HuH-7.5 (cell line): ENCODE data around the gene PWP1.

Experiments used
- DNase-seq: peaks from one replicate; pipeline ENCODE4 v3.0.0; 2011; ENCODE audit warnings: low spot score

PWP1 gene

GRCh38 chr12:107735763-107736162 lies 50.2 kb downstream of the PWP1 start:
- no peak for DNase-seq

- no peak for DNase-seq
Measured at GRCh38 chr12:107736914-107737313, 51.3 kb downstream of the PWP1 start.

- no peak for DNase-seq
Measured at GRCh38 chr12:107748472-107748871, 62.9 kb downstream of the PWP1 start.

- DNase-seq = no peak
Measured at GRCh38 chr12:107749083-107749482, 63.5 kb downstream of the PWP1 start.

- no peak for DNase-seq
Measured at GRCh38 chr12:107759410-107759809, 73.8 kb downstream of the PWP1 start.

- DNase-seq = no peak
Measured at GRCh38 chr12:107760207-107760808, 74.7 kb downstream of the PWP1 start.

- peak; percentile 94 for DNase-seq
Measured at GRCh38 chr12:107760809-107761501, 75.4 kb downstream of the PWP1 start, which contains the start of gene PRDM4. PRDM4 (minus strand) TSS chr12:107761137; CDS start chr12:107760515, 622 bp downstream.

GRCh38 chr12:107761502-107761904 lies 75.9 kb downstream of the PWP1 start:
- DNase-seq = no peak
